ENCODE data around the gene KLHL17.

- TF ChIP-seq CTCF (IDR thresholded peaks at IDR 0.05; ENCODE audit: low read depth, low read length, poor library complexity, severe bottlenecking): no peak
- TF ChIP-seq EZH2phosphoT487 (IDR thresholded peaks at IDR 0.05; ENCODE audit: borderline replicate concordance, low read length): no peak
Observed at GRCh38 chr1:916173-917075, 44.0 kb upstream of the KLHL17 start.
